ENCODE results near the gene DCK. TPM values are rescaled to one million over a fixed set of nuclear protein-coding genes. Genes with fewer than 3 reads are reported as not detected.

DCK gene
- total and polyA plus RNA-seq, 2 of the 4 experiments (the other 2 are of a cell fraction): 7.0 to 8.9 TPM

- Histone ChIP-seq H2AFZ (replicated peaks; ENCODE audit: low read length, poor library complexity) (no peak overlapping the region), H3K79me1 (ENCODE audit: low read depth in 1 of 2, low read length in 2 of 2) (peaks cover 16 to 58% of the 10 kb centered on the region in 2 experiments), H3K9ac (ENCODE audit: low read depth, low read length) (peak overlapping the region; percentile 84; the same call in 1 of the 2 replicates), H2AK9ac (replicated peaks; ENCODE audit: low read depth, low read length, poor library complexity) (peak overlapping the region; percentile 85), H3K4ac (ENCODE audit: low read depth, low read length) (peak overlapping the region; percentile 75; the same call in 1 of the 2 replicates), H3K27me3 (ENCODE audit: control insufficient read depth, insufficient read depth, low read length) (no peaks in the 10 kb centered on the region), H3K23ac (ENCODE audit: low read depth, low read length) (peak overlapping the region; percentile 79), H2AK5ac (ENCODE audit: low read depth, low read length) (no peak overlapping the region), H3K14ac (replicated peaks; ENCODE audit: low read depth, low read length) (peak overlapping the region; percentile 86), H3K36me3 (ENCODE audit: control insufficient read depth, insufficient read depth, low read length) (peaks cover 3% of the 10 kb centered on the region), H3K9me1 (ENCODE audit: insufficient read depth, low read length) (peaks cover 4% of the 10 kb centered on the region; the same call in 1 of the 2 replicates), H4K20me1 (ENCODE audit: insufficient read depth, low read length) (no peaks in the 10 kb centered on the region), H2BK20ac (ENCODE audit: low read depth, low read length) (no peak overlapping the region), H3K4me2 (ENCODE audit: low read depth, low read length) (peak overlapping the region; percentile 68), H3K56ac (ENCODE audit: extremely low read depth, insufficient read depth, low read length) (peak overlapping the region; percentile 83; the same call in 1 of the 2 replicates), H3K27ac (ENCODE audit: insufficient read depth, low read length) (no peak overlapping the region), H4K5ac (ENCODE audit: low read depth, low read length) (peak overlapping the region; percentile 18; the same call in 1 of the 2 replicates), H2BK120ac (ENCODE audit: low read depth, low read length) (no peak overlapping the region), H3K18ac (ENCODE audit: low read depth, low read length) (no peak overlapping the region), H3K4me1 (ENCODE audit: control insufficient read depth, insufficient read depth, low read length) (peaks cover 5% of the 10 kb centered on the region), H4K8ac (ENCODE audit: low read depth in 2 of 2, low read length in 2 of 2) (peak overlapping the region; percentile 57 to 67), H2BK15ac (ENCODE audit: low read depth, low read length) (no peak overlapping the region), H2BK5ac (ENCODE audit: low read depth, low read length, poor library complexity, severe bottlenecking) (peak overlapping the region; percentile 65), H4K91ac (ENCODE audit: insufficient read depth, low read depth, low read length) (no peak overlapping the region), H3K4me3 (ENCODE audit: insufficient read depth, low read depth, low read length) (peak overlapping the region; percentile 87), H3K9me3 (ENCODE audit: control insufficient read depth, insufficient read depth, low read length) (no peaks in the 10 kb centered on the region)
- ChIA-PET POLR2A (ENCODE audit: unreplicated experiment) (interaction anchor here (0.5 kb wide), 1 partner anchor 531 kb away, joined by 3 read pairs; no protein-coding TSS in a partner anchor), CTCF (interaction anchor here (1.0 kb wide), 1 partner anchor 15 kb away, joined by 5 read pairs; no protein-coding TSS in a partner anchor)
- in situ Hi-C loops (cut with MboI; ENCODE audit: low sequenced_read_pairs) (loop anchor here (10.0 kb wide), 1 partner anchor 160 kb away; the partner anchor contains the start of gene GRSF1), dilution Hi-C loops (cut with HindIII; ENCODE audit: low sequenced_read_pairs, unreplicated experiment) (no loop called here), intact Hi-C loops (cut with micrococcal nuclease) (loop anchor here (5.0 to 10.0 kb wide), 3 partner anchors 92 to 190 kb away; partner anchors contain the start of genes GRSF1 and MOB1B)
- DNase-seq (no peak), ATAC-seq (ENCODE audit: low read depth) (no peak)
- BruUV-seq (replicated peaks): no TSS peak
- WGBS, 2 experiments (ENCODE audit: extremely low coverage in 2 of 2, insufficient read length in 1 of 2): no CpG with 5 or more reads among the region's 10 CpGs
- TF ChIP-seq BHLHE40 (IDR thresholded peaks at IDR 0.05; ENCODE audit: low read depth, low read length) (no peak), MAZ (IDR thresholded peaks at IDR 0.05; ENCODE audit: borderline replicate concordance, low read depth, low read length) (no peak), CHD1 (IDR thresholded peaks at IDR 0.05; ENCODE audit: low read depth, low read length) (no peak), NFE2L2 (IDR thresholded peaks at IDR 0.05; ENCODE audit: low read depth, low read length) (no peak), USF2 (IDR thresholded peaks at IDR 0.05; ENCODE audit: low read depth, low read length) (no peak), MAFK (IDR thresholded peaks at IDR 0.05; ENCODE audit: low read depth, low read length) (no peak), POLR2A (IDR thresholded peaks at IDR 0.05; ENCODE audit: low read depth, low read length) (no peak), RFX5 (IDR thresholded peaks at IDR 0.05; ENCODE audit: low read depth, low read length) (no peak), RCOR1 (IDR thresholded peaks at IDR 0.05; ENCODE audit: insufficient replicate concordance, low read length) (no peak), CTCF (conservative IDR thresholded peaks at IDR 0.05; ENCODE audit: low read depth, low read length) (no peak), RAD21 (IDR thresholded peaks at IDR 0.05; ENCODE audit: low read length) (no peak), FOS (IDR thresholded peaks at IDR 0.05; ENCODE audit: low read depth, low read length) (no peak), CEBPB (IDR thresholded peaks at IDR 0.05; ENCODE audit: low read depth, low read length) (no peak)
- TF ChIP-seq, protein P1, sequence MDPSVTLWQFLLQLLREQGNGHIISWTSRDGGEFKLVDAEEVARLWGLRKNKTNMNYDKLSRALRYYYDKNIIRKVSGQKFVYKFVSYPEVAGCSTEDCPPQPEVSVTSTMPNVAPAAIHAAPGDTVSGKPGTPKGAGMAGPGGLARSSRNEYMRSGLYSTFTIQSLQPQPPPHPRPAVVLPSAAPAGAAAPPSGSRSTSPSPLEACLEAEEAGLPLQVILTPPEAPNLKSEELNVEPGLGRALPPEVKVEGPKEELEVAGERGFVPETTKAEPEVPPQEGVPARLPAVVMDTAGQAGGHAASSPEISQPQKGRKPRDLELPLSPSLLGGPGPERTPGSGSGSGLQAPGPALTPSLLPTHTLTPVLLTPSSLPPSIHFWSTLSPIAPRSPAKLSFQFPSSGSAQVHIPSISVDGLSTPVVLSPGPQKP (IDR thresholded peaks at IDR 0.05; ENCODE audit: borderline replicate concordance, low read depth, low read length): no peak
Observed at GRCh38 chr4:70994387-70995099, 1.1 kb downstream of the DCK start.
